ENCODE measurements around the gene TRMU.
"Not testable (repeated sequence)": the region's sequence is repeated elsewhere in the genome, so short reads cannot be mapped to it uniquely, and the experiment has no call there.

Gene TRMU

DNA sequence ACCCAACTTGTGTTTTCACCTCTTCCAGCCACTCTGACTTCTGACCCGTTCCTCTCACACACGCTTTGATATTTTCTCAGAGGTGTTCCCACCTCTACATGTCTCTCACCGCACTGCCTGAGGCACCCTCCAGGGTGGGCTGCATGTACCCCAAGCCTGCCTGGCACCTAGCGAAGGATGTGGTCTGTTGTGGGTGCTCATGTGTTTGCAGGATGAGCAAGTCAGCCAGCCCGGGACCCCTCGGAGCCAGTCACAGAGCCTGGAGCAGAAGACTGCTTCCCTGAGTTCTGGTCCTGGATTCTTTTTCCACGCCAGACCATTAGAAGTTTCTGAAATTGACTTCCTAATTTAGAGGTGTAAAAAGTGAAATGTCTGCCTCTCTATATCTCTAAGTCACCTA, 35.0 kb upstream of the TRMU start:
- no peak for DNase-seq (ENCODE audit: low read depth in 2 of 2)

DNA sequence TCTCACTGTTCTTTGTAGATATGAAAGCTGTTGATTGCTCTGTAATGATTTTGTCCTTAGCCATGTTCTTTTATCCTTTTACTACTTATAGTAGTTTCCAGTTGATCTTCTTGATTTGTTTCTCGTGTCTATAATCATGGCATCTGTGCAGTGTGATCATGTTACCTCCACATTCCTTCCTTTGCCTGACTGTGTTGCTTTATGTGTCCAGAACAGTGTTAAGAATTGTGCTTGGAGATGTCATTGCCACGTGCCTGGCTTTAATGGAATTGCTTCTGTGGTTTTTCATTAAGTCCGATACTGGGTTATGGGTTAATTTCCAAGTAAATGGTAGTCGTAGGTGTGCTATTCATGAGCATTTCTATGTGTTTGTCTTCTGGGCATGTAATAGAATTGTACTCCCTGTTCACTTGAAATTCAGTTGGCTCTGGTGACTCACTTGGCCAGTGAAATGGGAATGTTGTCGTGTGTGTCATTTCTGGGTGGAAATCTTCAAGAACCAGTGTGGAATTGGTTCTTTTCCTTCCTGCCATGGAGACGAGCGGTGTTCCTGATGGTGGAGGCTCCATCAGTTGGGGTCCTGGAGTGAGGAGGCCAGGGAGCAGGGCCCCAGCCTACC, 32.1 kb upstream of the TRMU start:
- no peak for DNase-seq (ENCODE audit: low read depth in 2 of 2)

DNA sequence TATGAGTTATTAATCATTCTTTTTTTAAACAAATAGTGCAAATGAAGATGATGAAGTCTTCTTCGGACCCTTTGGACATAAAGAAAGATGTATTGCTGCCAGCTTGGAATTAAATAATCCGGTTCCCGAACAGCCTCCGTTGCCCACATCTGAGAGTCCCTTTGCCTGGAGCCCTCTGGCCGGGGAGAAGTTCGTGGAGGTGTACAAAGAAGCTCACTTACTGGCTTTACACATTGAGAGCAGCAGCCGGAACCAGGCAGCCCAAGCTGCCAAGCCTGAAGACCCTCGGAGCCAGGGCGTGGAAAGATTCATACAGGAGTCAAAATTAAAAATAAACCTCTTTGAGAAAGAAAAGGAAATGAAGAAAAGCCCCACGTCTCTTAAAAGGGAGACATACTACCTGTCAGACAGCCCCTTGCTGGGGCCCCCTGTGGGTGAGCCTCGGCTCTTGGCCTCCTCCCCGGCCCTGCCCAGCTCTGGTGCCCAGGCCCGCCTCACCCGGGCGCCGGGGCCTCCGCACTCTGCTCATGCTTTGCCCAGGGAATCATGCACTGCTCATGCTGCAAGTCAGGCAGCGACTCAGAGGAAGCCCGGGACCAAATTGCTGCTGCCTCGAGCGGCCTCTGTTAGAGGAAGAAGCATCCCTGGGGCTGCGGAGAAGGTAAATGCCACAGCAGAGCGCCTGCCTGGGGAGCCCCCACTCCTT, 27.1 kb upstream of the TRMU start:
- DNase-seq (ENCODE audit: low read depth in 2 of 2) = no peak

DNA sequence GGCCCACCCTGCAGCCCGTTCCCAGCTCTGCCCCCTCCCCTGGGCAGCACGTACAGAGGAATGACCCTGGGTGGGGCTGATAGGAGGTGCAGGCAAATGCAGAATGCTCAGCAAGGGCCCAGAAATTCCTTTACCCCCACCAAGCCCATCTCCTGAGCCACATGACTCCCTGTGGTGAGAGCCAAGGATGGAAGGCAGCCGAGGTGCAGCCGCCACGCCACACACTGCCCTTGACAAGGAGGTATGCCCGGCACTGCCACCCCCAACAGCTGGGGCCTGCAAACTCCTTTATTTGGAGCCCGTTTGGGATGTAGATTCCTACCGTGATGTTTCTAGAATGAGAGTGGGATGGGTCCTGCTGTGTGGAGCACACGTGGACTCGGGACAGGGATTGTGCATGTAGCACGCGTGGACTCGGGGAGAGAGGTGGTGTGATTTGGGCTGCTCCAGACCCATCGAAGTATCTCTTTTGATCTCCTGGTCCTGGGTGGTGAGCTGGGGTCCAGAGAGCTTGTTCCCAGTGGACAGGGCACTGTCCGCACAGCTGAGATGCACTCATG, 25.9 kb upstream of the TRMU start:
- no peak for DNase-seq (ENCODE audit: low read depth in 2 of 2)

DNA sequence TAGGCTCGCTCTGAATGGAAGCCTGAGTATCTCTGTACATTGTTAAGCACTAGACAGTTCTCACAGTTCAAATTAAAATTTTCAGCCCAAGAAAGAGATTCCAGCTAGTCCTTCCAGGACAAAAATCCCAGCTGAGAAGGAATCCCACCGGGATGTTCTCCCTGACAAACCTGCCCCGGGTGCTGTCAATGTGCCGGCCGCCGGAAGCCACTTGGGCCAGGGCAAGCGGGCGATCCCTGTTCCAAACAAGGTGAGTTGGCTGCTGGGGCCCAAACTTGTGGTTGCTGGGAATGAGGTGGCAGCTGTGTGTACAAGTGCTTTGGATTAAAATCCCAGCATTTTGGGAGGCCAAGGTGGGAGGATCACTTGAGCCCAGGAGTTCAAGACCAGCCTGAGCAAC, 23.5 kb upstream of the TRMU start:
- DNase-seq (ENCODE audit: low read depth in 2 of 2) = no peak

DNA sequence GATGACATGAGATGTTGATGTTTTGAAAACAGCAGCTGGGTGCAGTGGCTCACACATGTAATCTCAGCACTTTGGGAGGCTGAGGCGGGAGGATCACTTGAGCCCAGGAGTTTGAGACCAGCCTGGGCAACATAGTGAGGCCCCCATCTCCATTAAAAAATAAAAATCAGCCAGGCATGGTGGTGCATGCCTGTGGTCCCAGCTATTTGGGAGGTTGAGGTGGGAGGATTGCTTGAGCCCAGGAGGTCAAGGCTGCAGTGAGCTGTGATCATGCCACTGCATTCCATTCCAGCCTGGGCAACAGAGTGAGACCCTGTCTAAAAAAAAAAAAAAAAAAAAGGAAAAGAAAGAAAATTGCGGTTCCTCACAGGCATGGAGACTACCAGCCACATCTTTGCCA, 22.7 kb upstream of the TRMU start:
- not testable (repeated sequence) for DNase-seq (ENCODE audit: low read depth in 2 of 2)

DNA sequence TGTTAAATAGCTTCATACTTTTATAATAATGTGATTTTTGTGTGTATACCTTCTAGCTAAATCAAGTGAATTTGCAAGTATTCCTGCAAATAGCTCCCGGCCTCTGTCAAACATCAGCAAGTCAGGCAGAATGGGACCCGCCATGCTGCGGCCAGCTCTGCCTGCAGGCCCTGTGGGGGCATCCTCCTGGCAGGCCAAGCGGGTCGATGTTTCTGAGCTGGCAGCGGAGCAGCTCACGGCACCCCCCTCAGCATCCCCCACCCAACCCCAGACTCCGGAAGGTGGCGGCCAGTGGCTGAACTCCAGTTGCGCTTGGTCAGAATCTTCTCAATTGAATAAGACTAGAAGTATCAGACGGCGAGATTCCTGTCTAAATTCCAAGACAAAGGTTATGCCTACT, 19.5 kb upstream of the TRMU start:
- DNase-seq (ENCODE audit: low read depth in 2 of 2) = no peak

DNA sequence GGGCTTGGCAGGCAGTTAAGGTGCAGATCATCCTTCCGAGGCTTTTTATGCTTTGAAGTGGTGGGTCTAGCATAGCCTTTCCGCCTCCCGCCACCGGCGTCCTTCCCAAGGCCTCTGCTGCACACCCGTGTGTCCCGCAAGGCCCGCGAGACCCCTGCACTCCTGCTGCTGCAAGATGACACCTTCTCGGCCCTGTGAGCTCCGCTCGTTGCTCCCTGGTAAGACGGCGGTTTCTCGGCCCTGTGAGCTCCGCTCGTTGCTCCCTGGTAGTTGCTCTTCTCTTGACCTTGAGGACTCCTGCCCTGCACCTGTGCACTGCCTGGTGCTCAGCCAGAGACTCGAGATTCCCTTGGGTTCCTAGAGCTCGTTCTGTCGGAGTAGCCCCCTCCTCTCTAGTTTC, 17.9 kb upstream of the TRMU start:
- DNase-seq (ENCODE audit: low read depth in 2 of 2) = no peak

DNA sequence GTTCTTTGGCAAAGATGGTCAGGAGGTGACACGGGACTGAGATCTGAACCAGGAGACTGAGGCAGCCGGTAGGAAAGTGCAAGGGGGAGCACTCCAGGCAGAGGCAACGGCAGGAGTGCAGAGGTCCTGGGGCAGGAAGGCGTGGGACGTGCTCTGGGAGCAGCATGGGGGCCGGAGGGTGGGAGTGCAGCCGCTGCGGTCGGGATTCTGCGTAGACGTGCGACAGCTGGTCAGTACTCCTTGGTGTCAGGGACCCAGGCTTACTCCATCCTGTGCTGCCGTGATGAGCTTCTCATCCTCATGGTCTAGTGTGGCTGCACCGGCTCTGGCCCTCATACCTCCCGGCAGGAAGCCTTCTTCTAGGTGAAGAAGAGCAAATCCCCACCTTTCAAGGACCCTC, 16.9 kb upstream of the TRMU start:
- DNase-seq (ENCODE audit: low read depth in 2 of 2) = no peak

DNA sequence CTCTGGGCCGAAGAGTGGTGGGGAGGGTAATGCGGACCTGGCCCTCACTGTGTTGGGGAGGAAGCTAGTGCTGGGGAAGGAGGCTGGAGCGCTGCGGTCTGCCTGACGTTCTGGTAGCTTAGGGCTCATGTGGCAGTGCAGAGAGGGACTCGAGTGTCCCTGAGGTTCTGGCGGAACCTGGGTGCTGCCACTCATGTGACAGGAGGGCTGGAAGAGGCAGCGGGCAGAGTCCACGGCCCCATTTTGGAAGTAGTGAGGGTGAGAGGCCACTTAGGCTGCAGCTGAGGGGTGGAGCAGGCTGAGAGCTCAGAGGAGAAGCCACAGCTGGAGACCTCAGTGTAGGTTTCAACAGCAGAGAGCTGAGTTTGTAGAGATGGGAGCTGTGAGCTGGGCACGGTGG, 16.2 kb upstream of the TRMU start:
- DNase-seq (ENCODE audit: low read depth in 2 of 2) = no peak

DNA sequence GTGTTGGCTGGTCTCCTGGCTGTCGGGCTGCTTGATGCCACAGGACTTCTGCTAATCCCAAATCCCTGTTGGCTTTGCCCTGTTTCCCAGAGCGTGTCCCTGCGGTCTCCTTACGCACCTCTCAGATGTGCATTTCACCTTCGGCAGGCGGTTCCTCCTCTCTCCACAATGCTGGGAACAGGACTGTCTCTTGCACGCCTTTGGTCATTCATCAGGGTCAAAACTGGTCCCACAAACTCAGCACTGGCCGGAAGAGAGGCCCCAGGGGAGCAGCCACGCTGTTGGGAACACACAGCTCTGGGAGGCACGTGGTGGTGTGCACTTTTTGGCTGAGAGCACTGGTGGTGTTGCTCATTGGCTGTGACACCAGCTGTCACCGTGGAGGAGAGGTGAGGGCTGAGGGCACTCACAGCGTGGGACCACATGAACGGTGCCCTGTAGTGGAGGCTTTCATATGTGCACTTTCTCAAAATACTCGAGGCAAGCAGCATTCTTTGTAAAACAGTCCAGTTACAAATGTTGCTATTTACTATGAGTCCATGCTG, 15.3 kb upstream of the TRMU start:
- no peak for DNase-seq (ENCODE audit: low read depth in 2 of 2)

DNA sequence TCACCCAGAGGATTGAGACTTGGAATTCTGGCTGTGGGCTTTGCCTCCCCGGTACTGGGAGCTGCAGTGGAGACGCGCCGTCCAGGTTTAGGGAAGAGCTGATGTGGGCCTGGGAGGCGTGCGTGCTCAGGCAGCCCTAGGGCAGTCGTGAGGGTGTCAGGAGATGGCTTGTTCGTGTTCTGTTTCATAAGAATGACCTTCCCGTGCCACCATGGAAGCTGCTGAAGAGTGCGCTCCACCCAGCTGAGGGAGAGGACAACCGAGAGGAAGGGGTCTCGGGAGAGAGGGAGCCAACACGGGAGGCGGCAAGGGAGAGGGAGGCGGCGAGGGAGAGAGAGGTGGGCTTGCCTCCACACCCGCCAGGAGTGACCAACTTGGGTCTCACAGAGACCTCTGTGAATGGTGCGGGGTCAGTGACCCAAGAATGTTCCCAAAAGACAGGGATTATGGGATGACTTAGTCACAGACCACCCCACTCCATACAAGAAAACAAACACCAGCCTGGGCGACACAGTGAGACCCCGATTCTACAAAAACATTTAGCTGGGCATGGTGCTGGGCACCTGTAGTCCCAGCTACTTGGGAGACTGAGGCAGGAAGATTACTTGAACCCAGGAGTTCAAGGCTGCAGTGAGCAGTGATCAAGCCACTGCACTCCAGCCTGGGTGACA, 14.7 kb upstream of the TRMU start:
- DNase-seq (ENCODE audit: low read depth in 2 of 2) = no peak

DNA sequence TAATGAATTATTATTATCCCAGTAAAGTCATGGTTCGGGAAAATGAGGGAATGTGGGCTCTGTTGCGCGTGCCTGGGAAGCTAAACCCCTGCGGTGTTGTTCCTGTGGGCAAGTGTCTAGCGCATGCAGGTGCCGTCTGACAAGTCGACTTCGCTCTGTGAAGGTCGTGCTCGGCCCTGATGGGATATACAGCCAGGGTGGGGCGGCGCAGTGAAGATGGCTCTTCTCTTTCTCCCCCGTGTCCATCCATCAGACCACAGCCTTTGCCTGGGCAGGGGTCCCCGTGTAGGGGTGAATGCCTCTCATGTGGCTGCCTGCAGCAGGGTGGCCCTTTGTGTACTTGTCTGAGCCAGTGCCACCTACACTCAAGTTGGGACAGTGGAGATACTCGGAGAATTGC, 12.8 kb upstream of the TRMU start:
- no peak for DNase-seq (ENCODE audit: low read depth in 2 of 2)

DNA sequence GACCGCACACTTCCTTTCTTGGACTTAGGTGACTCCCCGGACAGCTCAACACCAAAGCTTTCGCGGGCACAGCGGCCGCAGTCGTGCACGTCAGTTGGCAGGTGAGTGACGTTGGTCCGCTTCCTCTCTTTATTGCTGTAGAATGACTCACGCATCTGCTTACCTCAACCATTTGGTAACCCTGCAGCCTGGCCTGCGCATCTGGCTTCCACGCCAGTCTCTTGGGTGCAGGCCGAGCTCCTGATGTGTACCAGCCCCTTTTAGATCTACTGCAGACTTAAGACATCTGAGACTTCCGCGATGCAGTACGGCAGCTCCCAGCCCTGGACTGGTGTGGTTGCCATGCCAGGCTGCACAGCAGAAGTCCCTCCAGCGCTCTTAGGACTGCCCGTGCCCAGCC, 12.4 kb upstream of the TRMU start:
- no peak for DNase-seq (ENCODE audit: low read depth in 2 of 2)

DNA sequence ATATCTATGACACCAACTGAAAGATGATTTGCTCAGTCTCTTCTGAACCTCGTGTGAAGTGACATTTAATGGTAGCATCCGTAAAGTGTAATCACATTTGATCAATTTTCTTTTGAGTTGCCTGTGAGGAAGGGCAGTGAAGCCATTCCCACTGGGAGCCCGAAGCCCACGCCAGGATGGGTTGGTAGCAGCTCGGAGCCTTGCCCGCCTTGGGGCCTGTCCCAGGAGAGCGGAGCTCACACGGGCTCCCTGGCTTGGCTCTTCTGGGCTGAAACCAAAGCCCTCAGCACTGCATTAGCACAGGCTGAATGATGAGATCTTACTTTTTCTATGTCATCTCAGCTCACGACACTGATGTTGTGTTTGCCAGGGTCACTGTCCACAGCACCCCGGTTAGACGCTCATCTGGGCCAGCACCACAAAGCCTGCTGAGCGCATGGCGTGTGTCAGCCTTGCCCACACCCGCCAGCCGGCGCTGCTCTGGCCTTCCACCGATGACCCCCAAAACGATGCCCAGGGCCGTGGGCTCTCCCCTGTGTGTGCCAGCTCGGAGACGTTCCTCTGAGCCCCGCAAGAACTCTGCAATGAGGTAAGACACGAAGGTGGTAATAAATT, 9.3 kb upstream of the TRMU start:
- DNase-seq (ENCODE audit: low read depth in 2 of 2) = no peak

DNA sequence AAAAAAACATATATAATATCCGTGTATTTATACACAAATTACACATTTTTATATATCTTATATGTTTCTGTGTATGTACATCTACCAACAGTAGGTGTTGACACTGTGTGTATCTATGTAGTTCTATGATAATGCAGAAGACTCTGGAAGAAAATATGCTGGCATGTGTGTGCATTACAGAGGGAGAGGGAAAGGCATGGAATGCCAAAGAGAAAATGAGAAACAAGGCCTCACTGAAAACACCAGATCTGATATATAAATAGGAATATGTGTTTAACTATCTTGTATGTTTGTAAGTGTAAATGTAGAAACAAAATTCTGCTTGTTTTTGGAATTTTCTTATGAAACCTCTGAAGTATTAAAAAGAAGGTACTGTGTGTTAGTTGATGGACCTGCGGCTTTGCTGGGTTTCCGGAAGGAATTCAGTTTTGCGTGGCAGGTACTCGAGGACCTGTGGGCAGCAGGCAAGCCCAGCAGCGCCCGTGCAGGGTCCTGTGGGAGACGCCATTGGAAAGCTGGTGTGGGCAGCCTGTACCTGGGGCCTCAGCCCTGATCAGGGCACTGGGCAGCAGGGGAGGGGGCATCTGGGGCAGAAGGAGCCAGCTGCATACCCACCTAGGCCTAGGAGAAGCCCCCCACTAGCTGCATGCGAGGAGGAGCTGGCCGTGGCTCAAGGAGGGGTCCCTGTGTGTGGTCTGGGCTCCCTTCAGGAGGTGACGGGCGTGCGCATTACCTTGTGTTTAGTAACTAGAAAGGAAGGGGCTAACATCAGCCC, 7.6 kb upstream of the TRMU start:
- DNase-seq (ENCODE audit: low read depth in 2 of 2) = no peak

DNA sequence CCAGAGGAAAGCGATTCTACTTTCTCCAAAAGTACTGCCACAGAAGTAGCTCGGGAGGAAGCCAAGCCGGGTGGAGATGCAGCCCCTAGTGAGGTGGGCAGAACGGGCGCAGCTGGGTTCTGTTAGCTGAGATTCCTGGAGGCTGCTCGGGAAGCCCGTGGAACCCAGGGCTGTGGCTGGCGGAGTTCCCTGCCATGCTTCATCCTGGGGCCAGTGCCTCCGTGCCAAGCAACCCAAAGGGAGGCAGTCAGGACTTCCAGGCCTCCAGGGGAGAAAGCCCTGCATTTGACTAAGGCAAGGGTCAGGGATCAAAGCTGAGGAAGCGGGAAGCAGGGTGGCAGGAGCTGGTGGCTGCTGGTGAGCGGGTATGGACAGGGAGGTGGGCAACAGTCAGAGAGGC, 6.7 kb upstream of the TRMU start:
- DNase-seq (ENCODE audit: low read depth in 2 of 2) = no peak

DNA sequence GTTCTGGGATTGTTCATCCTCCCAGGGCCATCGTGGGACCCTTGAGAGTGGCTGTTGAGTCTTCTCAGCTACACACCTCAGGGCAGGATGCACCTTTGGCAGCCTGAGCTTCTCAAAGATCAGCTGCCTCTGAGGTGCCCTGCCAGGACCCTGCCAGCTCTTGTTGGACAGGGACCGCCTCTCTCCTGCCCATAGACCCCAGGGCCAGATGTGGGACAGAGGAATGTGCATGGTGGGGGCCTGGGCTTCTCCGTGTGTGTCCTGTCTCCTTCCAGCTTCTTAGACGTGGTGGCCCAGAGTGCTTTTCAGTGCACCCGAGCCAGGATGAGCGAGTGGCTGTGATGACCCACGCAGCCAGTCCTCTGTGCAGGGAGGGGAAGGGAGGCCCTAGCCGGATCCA, 5.9 kb upstream of the TRMU start:
- no peak for DNase-seq (ENCODE audit: low read depth in 2 of 2)

DNA sequence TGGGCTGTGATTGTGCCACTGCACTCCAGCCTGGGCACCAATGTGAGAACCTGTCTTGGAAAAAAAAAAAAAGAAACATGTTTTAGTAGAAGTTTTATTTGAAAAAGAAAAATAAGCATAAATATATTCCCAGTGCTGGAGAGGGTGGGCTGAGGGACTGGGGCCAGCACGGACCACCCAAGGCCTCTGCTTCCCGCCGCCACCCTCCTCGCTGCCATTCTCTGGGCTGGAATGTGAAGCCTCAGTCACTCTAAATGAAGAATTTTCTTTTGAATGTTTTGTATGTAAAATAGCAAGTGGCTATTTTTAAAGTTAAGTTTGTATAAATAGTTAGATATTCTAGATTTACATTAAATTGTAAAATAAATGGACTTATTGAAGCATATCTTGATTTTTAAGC, 5.1 kb upstream of the TRMU start:
- DNase-seq (ENCODE audit: low read depth in 2 of 2) = no peak

DNA sequence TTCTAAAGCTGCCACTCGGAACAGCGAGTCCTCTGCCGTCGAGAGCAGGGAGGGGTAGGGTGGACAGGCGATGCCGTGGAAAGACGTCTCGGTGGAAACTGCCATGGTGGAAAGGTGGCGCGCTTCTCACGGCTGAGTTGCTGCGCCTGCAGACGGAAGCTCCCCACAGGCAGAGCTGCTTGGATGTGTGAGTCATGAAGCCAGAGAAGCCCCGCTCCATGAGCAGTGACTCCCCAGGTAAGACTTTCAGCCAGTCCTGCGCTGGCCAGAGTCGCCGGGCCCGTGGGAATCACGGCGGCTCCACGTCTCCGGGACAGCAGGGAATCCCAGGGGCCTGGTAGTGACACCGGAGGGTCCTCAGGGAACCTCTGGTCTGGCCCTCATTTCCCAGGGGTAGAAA, 4.0 kb upstream of the TRMU start:
- DNase-seq (ENCODE audit: low read depth in 2 of 2) = no peak
